Measurements from ENCODE around the gene MYH16.
"Not testable (repeated sequence)": the region's sequence is repeated elsewhere in the genome, so short reads cannot be mapped to it uniquely, and the experiment has no call there.

Gene MYH16

GRCh38 chr7:99308461-99309074 lies 35.9 kb downstream of the MYH16 start:
- no peak for FAIRE-seq

- no peak for FAIRE-seq
These were observed 36.5 kb downstream of the MYH16 start for GRCh38 chr7:99309111-99309510.

- no peak for FAIRE-seq
These were observed 37.4 kb downstream of the MYH16 start for GRCh38 chr7:99310004-99310403.

DNA sequence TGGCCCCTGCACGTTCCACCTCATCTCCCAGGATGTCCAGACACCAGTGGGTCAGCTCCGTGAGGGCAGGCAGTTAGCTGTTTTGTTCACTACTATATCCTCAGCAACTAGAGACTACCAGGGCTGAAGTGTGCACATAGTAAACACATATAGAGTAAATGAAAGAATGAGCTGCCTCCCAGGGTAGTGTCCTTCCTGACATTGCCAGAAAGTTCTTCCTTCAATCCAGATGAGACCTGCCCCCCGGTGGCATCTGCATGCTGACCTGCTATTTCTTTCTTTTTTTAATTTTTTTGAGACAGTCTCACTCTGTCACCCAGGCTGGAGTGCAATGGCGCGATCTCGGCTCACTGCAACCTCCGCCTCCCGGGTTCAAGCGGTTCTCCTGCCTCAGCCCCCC lies 39.1 kb downstream of the MYH16 start:
- no peak for FAIRE-seq

DNA sequence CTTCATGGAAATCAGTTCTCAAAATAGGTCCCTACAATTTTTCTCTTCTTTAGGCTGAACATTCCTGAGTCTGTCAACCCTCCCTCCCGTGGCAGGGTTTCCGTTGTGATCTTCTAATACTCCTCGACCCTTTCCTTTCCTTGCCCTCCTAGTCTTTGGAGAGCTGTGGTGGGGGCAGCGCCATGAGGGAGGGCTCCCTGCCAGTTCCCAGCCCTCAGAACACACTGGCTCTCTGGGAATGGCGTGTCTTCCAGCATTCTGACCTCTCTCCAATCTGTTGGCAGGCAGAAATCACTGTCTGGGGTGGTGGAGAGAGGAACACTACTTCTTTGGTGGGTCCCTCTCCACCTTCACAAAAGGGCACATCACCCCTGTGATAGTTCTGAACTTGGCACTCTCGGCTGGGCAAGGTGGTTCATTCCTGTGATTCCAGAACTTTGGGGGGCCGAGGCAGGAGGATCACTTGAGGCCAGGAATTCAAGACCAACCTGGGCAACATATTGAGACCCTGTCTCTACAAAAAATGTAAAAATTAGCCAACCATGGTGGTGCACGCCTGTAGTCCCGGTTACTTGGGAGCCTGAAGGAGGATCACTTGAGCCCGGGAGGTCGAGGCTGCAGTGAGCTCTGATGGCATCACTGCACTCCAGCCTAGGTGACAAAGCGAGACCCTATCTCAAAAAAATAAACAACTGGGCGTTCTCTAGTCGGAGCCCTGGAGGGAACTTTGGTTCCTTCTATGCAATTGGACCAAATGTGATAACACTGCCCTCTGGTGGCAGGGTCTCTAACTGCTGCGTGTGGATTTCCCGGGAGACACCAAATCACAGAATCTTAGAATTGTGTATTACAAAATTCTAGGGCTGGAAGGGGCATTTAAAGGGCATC lies 39.9 kb downstream of the MYH16 start:
- FAIRE-seq, result no peak

GRCh38 chr7:99313204-99313573 lies 40.5 kb downstream of the MYH16 start:
- no peak for FAIRE-seq

GRCh38 chr7:99314504-99314903 lies 41.9 kb downstream of the MYH16 start:
- no peak for FAIRE-seq

DNA sequence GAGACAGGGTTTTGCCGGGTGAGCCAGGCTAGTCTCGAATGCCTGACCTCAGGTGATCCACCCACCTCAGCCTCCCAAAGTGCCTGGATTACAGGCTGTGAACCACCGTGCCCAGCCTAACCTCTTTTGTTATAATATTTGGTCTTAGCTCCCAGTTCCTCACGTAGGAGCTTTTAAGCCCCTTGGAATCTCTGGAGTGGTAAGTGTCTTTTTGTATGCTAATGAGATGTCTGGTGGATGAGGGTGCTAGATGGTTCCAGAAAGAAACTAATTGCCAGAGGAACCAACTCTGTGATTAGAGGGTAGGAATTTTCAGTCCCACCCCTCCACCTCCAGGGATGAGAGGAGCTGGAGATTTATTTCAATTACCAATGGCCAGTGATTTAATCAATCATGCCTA lies 47.7 kb downstream of the MYH16 start:
- no peak for FAIRE-seq

GRCh38 chr7:99322659-99323058 lies 50.0 kb downstream of the MYH16 start:
- FAIRE-seq, result not testable (repeated sequence)

DNA sequence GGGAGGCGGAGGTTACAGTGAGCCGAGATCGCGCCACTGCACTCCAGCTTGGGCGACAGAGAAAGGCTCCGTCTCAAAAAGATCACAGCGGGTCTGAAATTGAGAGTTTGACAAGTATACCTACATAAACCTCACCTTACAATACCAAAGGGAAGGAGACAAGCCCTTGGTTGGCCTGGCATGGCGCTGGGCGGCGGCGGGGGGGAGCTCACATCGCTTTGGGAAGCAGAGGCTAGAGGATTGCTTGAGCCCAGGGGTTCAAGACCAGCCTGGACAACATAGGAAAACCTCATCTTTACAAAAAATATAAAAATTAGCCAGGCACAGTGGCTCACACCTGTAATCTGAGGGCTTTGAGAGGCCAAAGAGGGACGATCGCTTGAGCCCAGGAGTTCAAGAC lies 51.9 kb downstream of the MYH16 start:
- FAIRE-seq, result no peak

DNA sequence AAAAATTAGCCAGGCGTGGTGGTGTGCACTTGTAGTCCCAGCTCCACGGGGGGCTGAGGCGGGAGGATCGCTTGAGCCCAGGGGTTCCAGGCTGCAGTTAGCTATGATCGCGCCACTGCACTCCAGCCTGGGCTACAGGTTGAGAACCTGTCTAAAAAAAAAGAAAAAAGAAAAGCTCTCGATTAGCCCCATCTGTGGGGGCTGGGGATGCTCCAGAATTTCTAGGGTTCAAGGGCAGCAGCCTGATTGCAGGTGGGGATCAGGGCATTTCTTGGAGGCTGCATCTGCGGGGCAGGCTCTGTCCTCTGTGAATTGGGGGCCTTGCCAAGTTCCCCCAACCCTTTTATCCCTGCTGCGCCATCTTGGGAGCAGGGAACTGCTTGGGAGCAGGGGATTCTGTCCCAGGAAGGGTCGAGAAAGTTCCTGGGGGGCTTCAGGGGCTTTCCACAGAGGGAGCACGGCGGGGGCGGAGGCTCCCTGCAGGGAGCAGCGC lies 52.4 kb downstream of the MYH16 start:
- no peak for FAIRE-seq

GRCh38 chr7:99325592-99326407 lies 53.2 kb downstream of the MYH16 start, which contains the start of gene ARPC1A:
Gene ARPC1A, plus strand, starts transcription at chr7:99325898. Its CDS starts 7,456 bp downstream, at chr7:99333354.
- no peak for FAIRE-seq

DNA sequence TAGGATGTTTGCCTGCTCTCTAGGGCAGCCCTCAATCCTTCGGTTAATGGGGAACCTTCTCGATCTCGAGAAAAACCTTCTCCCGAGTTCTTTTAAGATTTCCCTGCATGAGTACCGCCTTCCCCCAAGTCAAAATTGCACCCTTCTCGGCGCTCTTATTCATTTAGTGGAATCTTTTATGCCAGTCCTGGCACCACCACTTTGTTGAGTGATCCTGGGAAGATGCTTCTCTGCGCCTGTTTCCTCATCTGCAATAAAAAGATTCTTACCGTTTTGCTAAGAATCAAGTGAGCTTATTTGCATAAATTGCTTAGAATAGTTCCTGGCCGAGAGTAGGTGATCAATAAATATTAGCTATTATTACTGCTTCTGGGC lies 53.8 kb downstream of the MYH16 start:
- no peak for FAIRE-seq

DNA sequence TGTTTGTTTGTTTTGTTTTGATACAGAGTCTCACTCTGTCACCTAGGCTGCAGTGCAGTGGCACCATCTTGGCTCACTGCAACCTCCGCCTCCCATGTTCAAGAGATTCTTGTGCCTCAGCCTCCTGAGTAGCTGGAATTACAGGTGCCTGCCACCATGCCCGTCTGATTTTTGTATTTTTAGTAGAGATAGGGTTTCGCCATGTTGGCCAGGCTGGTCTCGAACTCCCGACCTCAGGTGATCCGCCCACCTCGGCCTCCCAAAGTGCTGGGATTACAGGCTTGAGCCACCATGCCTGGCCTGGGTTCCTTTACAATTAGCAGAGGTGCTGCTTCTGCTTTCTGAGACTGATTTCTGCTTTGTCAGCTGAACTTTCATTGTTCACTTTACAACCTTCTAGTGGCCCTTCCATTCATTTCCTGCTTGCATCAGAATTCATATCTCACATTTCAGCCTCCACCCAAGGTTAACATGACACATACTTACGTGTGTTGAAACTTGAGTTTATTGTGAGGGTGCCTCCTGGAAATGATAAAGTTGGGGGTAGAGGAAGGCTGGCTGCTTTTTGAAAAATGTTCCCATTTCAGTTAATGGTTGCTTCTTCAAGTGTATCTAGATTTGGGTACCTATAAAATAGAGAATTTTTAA lies 57.8 kb downstream of the MYH16 start:
- not testable (repeated sequence) for FAIRE-seq

DNA sequence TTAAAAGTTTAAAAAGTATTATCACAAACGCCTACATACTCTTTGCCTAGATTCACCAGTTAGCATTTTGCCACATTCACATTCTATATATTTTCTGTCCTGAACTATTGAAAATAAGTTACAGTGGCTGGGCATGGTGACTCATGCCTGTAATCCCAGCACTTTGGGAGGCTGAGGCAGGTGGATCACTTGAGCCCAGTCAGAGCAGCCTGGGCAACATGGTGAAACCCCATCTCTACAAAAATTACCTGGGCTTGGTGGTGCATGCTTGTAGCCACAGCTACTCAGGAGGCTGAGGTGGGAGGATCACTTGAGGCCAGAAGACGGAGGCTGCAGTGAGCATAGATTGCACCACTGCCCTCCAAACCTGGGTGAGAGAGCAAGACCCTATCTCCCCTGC lies 58.4 kb downstream of the MYH16 start:
- FAIRE-seq, result no peak

GRCh38 chr7:99339595-99339994 lies 67.0 kb downstream of the MYH16 start:
- no peak for FAIRE-seq

DNA sequence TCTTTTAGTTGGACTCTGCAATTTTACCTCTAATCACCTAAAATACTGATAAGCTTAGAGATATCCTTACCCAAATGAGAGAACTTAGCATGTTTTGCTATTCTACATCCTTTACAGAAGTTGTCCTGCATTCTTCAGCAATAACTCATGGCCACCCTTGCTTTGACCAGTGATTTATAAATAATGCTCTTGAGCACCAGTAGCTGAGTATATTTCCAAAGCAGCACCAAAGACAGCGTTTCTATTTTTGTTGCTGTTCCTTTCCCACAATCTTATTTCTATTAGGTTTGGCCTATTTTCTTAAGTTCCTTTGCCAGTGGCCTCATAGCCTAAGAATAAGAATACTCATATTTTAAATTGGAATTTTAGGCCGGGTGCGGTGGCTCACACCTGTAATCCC lies 68.0 kb downstream of the MYH16 start:
- no peak for FAIRE-seq

DNA sequence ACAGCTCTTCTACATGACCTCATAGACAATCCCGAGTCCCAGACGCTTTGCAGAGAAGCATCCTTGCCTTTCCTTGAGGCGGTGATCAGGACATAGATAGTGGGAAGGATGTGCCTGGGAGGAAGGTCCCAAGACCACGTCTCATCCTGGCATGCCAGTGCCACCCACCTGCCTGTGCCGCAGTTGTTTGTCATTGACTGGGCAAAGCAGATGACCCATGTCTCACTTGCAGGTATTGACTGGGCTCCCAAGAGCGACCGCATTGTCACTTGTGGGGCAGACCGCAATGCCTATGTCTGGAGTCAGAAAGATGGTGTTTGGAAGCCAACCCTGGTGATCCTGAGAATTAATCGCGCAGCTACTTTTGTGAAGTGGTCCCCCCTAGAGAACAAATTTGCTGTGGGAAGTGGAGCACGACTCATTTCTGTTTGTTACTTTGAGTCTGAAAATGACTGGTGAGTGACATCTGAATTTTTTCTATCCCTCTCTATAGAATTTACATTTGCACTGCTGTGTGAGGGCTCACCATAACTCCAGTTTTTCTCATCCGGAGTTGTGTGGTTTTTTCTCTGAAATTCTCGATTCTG lies 71.5 kb downstream of the MYH16 start:
- no peak for FAIRE-seq

DNA sequence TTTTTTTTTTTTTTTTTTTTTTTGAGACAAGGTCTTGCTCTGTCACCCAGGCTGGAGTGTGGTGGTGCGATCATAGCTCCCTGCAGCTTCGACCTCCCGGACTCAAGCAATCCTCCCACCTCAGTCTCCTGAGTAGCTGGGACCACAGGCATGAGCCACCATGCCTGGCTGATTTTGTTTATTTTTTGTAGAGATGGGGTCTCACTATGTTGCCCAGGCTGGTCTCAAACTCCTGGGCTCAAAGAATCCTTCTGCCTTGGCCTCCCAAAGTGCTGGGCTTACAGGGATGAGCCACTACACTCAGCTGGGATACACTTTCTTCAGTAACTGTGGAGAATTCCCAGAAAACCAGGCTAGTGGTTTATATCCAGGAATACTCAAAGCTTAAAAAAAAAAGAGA lies 78.0 kb downstream of the MYH16 start:
- not testable (repeated sequence) for FAIRE-seq

GRCh38 chr7:99352247-99352646 lies 79.6 kb downstream of the MYH16 start:
- no peak for FAIRE-seq

DNA sequence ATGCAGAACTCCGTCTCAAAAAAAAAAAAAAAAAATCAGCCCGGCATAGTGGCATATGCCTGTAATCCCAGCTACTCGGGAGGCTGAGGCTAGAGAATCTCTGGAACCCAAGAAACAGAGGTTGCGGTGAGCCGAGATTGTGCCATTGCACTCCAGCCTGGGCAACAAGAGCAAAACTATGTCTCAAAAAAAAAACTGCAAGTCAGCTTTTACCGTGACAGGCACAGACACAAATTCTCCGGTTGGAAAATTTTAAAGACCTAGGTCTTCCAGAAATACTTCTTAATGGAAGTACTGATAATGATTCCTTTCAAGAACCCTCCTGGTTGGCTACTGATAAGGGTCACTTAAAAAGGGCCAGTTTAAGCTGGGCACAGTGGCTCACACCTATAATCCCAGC lies 82.5 kb downstream of the MYH16 start:
- no peak for FAIRE-seq

Data from colon (tissue), 2 donors.